Nephron (organoid): ENCODE results near the gene PHGDH.
"Not testable (repeated sequence)": the region's sequence is repeated elsewhere in the genome, so short reads cannot be mapped to it uniquely, and the experiment has no call there.

Source experiments
- H3K27ac Mint-ChIP-seq, 3 experiments: 2 replicates each; pipeline ENCODE4 v1.8.0; 2020; ENCODE audit warnings: mixed read lengths in 3 of 3, mild to moderate bottlenecking in 2 of 3, moderate library complexity in 1 of 3
- H3K27me3 Mint-ChIP-seq: 2 replicates; pipeline ENCODE4 v1.8.0; 2021; ENCODE audit warnings: low read depth, mild to moderate bottlenecking, moderate library complexity, mixed read lengths
- H3K36me3 Mint-ChIP-seq: 2 replicates; pipeline ENCODE4 v1.8.0; 2020; ENCODE audit warnings: low read depth, mixed read lengths
- H3K4me1 Mint-ChIP-seq: 2 replicates; pipeline ENCODE4 v1.8.0; 2020; ENCODE audit warnings: mixed read lengths
- H3K4me3 Mint-ChIP-seq, 3 experiments: 2 replicates each; pipeline ENCODE4 v1.8.0; 2020; ENCODE audit warnings: mild to moderate bottlenecking in 3 of 3, mixed read lengths in 3 of 3, moderate library complexity in 2 of 3
- H3K9me3 Mint-ChIP-seq: 2 replicates; pipeline ENCODE4 v1.8.0; 2020; ENCODE audit warnings: mixed read lengths
- CTCF ChIP-seq, 3 experiments: fragments of 200-600 bp; sonication (generic); IDR thresholded peaks; one replicate each; pipeline ENCODE4 v1.5.0; 2021; ENCODE audit warnings: antibody characterized with exemption in 3 of 3; ENCODE audit not compliant: unreplicated experiment in 3 of 3

PHGDH gene

GRCh38 chr1:119686661-119687060 lies 25.1 kb upstream of the PHGDH start:
- no peaks in the 10 kb centered on the region for H3K9me3 Mint-ChIP-seq
- H3K36me3 Mint-ChIP-seq = no peaks in the 10 kb centered on the region
- H3K4me3 Mint-ChIP-seq = no peak overlapping the region
- no peaks in the 10 kb centered on the region for H3K27me3 Mint-ChIP-seq
- H3K27ac Mint-ChIP-seq = peak overlapping the region; percentile 25 to 64 (median 61)
- TF ChIP-seq CTCF (IDR thresholded peaks at IDR 0.05; ENCODE audit: unreplicated experiment in 3 of 3) = no peak
- H3K4me1 Mint-ChIP-seq = no peaks in the 10 kb centered on the region

DNA sequence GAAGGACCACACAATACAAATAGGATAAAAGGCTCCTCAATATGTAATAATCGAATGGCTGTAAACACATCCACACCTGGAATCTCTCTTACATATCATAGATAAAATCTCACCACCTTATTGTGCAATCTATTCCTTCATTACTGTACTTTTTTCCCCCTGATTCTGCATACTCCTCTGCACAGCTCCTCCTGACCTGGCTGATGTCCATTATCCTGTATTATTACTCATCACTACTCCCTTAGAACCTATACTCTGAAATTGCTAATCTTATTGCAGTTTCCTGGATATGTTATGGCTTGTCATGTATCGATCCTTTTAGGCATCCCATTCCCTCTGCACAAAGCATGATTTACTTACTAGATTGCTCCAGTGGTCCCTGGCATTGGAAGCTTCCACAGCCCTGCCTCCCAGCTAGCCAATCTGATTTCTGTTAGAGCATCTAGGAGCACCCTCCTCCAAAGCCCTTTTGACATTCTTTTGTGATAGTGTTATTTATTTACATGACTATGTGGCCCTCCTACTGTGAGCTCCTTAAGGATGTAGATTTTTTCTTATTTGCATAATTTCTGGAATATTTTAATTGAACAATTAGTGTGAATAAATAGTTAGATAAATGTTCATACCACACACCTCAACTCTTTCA lies 24.2 kb upstream of the PHGDH start:
- Mint-ChIP-seq H3K9me3 (no peaks in the 10 kb centered on the region), H3K27me3 (no peaks in the 10 kb centered on the region), H3K4me3 (no peak overlapping the region), H3K4me1 (no peaks in the 10 kb centered on the region), H3K27ac (peak overlapping the region in 2 of 3 experiments; percentile 18 to 25), H3K36me3 (no peaks in the 10 kb centered on the region)
- no peak for TF ChIP-seq CTCF (IDR thresholded peaks at IDR 0.05; ENCODE audit: unreplicated experiment in 3 of 3)

DNA sequence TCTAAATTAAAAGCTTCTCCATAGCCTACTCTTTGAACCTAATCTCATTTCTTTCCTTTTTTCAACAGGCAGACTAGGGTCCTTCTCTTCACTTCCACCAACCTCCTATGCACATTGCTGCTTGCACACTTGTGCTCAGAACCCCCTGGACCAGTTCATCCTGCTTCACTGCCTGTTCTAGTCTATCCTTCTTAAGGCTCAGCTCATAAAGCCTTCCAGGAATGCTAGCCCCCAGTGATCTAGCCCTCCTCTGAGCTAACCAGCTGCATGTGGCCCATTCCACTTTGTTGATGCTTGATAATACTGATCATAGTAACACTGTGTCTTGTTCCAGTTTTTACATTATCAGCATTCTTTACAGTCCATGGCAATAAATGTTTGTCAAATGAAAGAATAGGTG lies 22.9 kb upstream of the PHGDH start:
- no peak overlapping the region for H3K27ac Mint-ChIP-seq
- H3K4me3 Mint-ChIP-seq = no peak overlapping the region
- no peaks in the 10 kb centered on the region for H3K4me1 Mint-ChIP-seq
- no peak for TF ChIP-seq CTCF (IDR thresholded peaks at IDR 0.05; ENCODE audit: unreplicated experiment in 3 of 3)
- peaks cover 4% of the 10 kb centered on the region for H3K9me3 Mint-ChIP-seq
- no peaks in the 10 kb centered on the region for H3K36me3 Mint-ChIP-seq
- H3K27me3 Mint-ChIP-seq = no peaks in the 10 kb centered on the region

GRCh38 chr1:119689511-119689910 lies 22.2 kb upstream of the PHGDH start:
- no peaks in the 10 kb centered on the region for H3K36me3 Mint-ChIP-seq
- no peak for TF ChIP-seq CTCF (IDR thresholded peaks at IDR 0.05; ENCODE audit: unreplicated experiment in 3 of 3)
- H3K4me1 Mint-ChIP-seq = no peaks in the 10 kb centered on the region
- peaks cover 10% of the 10 kb centered on the region for H3K9me3 Mint-ChIP-seq
- no peak overlapping the region for H3K4me3 Mint-ChIP-seq
- no peaks in the 10 kb centered on the region for H3K27me3 Mint-ChIP-seq
- no peak overlapping the region for H3K27ac Mint-ChIP-seq

GRCh38 chr1:119696863-119697262 lies 14.9 kb upstream of the PHGDH start:
- H3K36me3 Mint-ChIP-seq, H3K27ac Mint-ChIP-seq, H3K4me3 Mint-ChIP-seq, H3K4me1 Mint-ChIP-seq, H3K27me3 Mint-ChIP-seq: not testable (repeated sequence)
- H3K9me3 Mint-ChIP-seq = peaks cover 33% of the 10 kb centered on the region

DNA sequence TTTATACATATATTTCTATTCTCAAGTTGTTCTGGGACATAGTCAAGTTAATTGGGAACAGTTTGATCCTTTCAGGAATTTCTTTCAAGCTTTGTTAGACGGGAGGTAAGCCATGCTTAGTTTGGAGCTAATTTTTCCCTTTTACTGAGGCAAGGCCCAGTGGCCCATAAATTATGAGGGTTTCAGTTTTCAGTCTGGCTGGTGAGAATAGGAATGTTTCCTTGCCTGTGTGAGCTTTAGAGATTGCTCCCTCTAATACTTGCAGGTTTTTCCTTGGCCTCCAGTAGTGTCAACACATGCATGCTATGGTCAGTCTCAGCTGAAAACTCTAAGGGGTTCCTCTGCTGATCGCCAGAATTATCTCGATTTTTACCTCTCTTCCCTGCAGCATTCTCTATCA lies 14.1 kb upstream of the PHGDH start:
- H3K9me3 Mint-ChIP-seq = peaks cover 40% of the 10 kb centered on the region
- no peak for TF ChIP-seq CTCF (IDR thresholded peaks at IDR 0.05; ENCODE audit: unreplicated experiment in 3 of 3)
- no peaks in the 10 kb centered on the region for H3K36me3 Mint-ChIP-seq
- H3K4me3 Mint-ChIP-seq = no peak overlapping the region
- H3K27ac Mint-ChIP-seq = peak overlapping the region; percentile 51 to 75 (median 63)
- H3K4me1 Mint-ChIP-seq = peaks cover 7% of the 10 kb centered on the region
- no peaks in the 10 kb centered on the region for H3K27me3 Mint-ChIP-seq
